ENCODE measurements around the gene C5orf46. TPM values are rescaled to one million over a fixed set of nuclear protein-coding genes. Genes with fewer than 3 reads are reported as not detected.

C5orf46 gene
- polyA plus RNA-seq, 3 donors, result not detected

GRCh38 chr5:147853372-147853987 lies 52.9 kb downstream of the C5orf46 start:
- Mint-ChIP-seq H3K9me3 (no peaks in the 10 kb centered on the region), H3K36me3 (no peaks in the 10 kb centered on the region), H3K27ac (no peak overlapping the region), H3K4me1 (peaks cover 21% of the 10 kb centered on the region), H3K4me3 (no peak overlapping the region), H3K27me3 (ENCODE audit: low read depth in 3 of 3) (no peaks in the 10 kb centered on the region)
- intact Hi-C loops (cut with micrococcal nuclease), result loop anchor here in 1 of 2 donors (10.0 kb wide), 1 partner anchor 81 kb away; no protein-coding TSS in a partner anchor
- no peak for TF ChIP-seq CTCF (IDR thresholded peaks at IDR 0.05)
- Histone ChIP-seq H3K4me3 (replicated peaks in 1 of 3; ENCODE audit: low read depth in 2 of 3, low read length in 3 of 3) (no peak overlapping the region), H3K27ac (ENCODE audit: low read depth in 1 of 2, low read length in 2 of 2) (no peak overlapping the region), H3K79me2 (ENCODE audit: insufficient read depth, low read length) (no peaks in the 10 kb centered on the region), H4K20me1 (ENCODE audit: insufficient read depth, low read length) (no peaks in the 10 kb centered on the region), H3K9me3 (replicated peaks in 1 of 2; ENCODE audit: control insufficient read depth in 1 of 2, insufficient read depth in 1 of 2, low read length in 2 of 2) (no peaks in the 10 kb centered on the region), H3K27me3 (ENCODE audit: control insufficient read depth in 2 of 2, insufficient read depth in 2 of 2, low read length in 2 of 2) (no peaks in the 10 kb centered on the region), H3K4me2 (replicated peaks; ENCODE audit: extremely low read depth, low read length, poor library complexity, severe bottlenecking) (no peak overlapping the region), H3K9ac (ENCODE audit: insufficient read depth, low read length, poor library complexity, severe bottlenecking) (no peak overlapping the region), H2AFZ (ENCODE audit: insufficient read depth, low read depth, low read length, poor library complexity, severe bottlenecking) (no peak overlapping the region), H3K4me1 (ENCODE audit: control insufficient read depth in 1 of 2, insufficient read depth in 2 of 2, low read length in 2 of 2) (peaks cover 0 to 5% of the 10 kb centered on the region in 2 donors), H3K36me3 (replicated peaks in 1 of 2; ENCODE audit: control insufficient read depth in 1 of 2, insufficient read depth in 2 of 2, low read length in 2 of 2) (no peaks in the 10 kb centered on the region)
- DNase-seq, result no peak
- WGBS (ENCODE audit: insufficient coverage), result no CpG with 5 or more reads among the region's 3 CpGs

- no peak for DNase-seq
- Mint-ChIP-seq H3K4me1 (peaks cover 19% of the 10 kb centered on the region), H3K27ac (peak overlapping the region in 1 of 7 donors; percentile 21), H3K27me3 (ENCODE audit: low read depth in 3 of 3) (peaks cover 0 to 2% (median 2%) of the 10 kb centered on the region in 3 donors), H3K36me3 (no peaks in the 10 kb centered on the region), H3K9me3 (no peaks in the 10 kb centered on the region), H3K4me3 (no peak overlapping the region)
- Histone ChIP-seq H3K9me3 (replicated peaks in 1 of 2; ENCODE audit: control insufficient read depth in 1 of 2, insufficient read depth in 1 of 2, low read length in 2 of 2) (no peaks in the 10 kb centered on the region), H3K4me3 (replicated peaks in 1 of 3; ENCODE audit: low read depth in 2 of 3, low read length in 3 of 3) (no peak overlapping the region), H3K36me3 (replicated peaks in 1 of 2; ENCODE audit: control insufficient read depth in 1 of 2, insufficient read depth in 2 of 2, low read length in 2 of 2) (no peaks in the 10 kb centered on the region), H3K4me2 (replicated peaks; ENCODE audit: extremely low read depth, low read length, poor library complexity, severe bottlenecking) (no peak overlapping the region), H3K79me2 (ENCODE audit: insufficient read depth, low read length) (no peaks in the 10 kb centered on the region), H3K9ac (ENCODE audit: insufficient read depth, low read length, poor library complexity, severe bottlenecking) (no peak overlapping the region), H3K27ac (ENCODE audit: low read depth in 1 of 2, low read length in 2 of 2) (no peak overlapping the region), H4K20me1 (ENCODE audit: insufficient read depth, low read length) (no peaks in the 10 kb centered on the region), H3K27me3 (ENCODE audit: control insufficient read depth in 2 of 2, insufficient read depth in 2 of 2, low read length in 2 of 2) (no peaks in the 10 kb centered on the region), H3K4me1 (ENCODE audit: control insufficient read depth in 1 of 2, insufficient read depth in 2 of 2, low read length in 2 of 2) (peaks cover 0 to 5% of the 10 kb centered on the region in 2 donors), H2AFZ (ENCODE audit: insufficient read depth, low read depth, low read length, poor library complexity, severe bottlenecking) (no peak overlapping the region)
- no peak for TF ChIP-seq CTCF (IDR thresholded peaks at IDR 0.05)
- intact Hi-C loops (cut with micrococcal nuclease), result loop anchor here in 1 of 2 donors (10.0 kb wide), 1 partner anchor 82 kb away; no protein-coding TSS in a partner anchor
- no CpG with 5 or more reads among the region's 3 CpGs for WGBS (ENCODE audit: insufficient coverage)
Measured at GRCh38 chr5:147852365-147852764, 54.0 kb downstream of the C5orf46 start.
